ENCODE measurements around the gene DDX27. TPM values are rescaled to one million over a fixed set of nuclear protein-coding genes. Genes with fewer than 3 reads are reported as not detected.
A peak's percentile ranks its signal among the peaks of the same experiment; 100 is the strongest.
"Not testable (repeated sequence)": the region's sequence is repeated elsewhere in the genome, so short reads cannot be mapped to it uniquely, and the experiment has no call there.

DDX27 gene
- total RNA-seq: 18.2 TPM

DNA sequence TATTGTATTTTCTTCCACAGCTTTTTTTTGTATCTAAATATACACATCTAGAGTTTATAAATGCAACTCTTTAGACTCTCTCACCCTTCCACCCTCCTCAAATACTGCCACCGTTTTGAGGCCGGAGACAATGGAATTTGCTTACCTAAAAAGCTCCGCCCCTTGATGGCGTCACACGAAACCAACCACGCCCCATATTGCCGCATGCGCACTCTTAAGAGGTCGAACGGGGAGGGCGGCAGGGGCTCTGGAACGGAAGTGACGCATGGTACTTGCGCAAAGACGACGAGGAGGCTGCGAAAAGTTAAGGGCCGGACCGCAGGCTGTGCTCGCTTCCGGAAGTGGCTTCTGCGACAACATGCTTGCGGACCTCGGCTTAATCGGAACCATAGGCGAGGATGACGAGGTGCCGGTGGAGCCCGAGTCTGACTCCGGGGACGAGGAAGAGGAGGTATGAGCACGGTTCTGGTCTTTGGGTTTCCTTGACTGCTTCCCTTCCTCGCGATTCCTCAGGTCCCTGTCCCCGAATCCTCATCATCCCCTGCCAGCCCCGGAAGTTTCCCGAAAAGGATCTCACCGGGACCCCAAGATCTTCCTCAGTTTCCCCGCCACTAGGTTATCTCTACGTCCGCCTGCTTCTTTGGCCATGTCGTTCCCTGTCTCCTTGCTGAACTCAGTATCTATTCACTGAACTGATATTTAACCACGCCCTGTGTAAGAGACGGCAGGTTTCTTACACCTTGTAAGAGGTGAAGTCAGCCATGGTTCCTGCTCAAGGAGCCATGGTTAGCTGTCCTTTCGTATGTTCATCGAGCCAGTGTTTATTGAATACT is at the start of gene DDX27:
Gene DDX27, plus strand, starts transcription at position 326 of the 833 bp plus-strand sequence. Its CDS starts 33 bp downstream, at position 359.
- peak; percentile 95 for DNase-seq

DNA sequence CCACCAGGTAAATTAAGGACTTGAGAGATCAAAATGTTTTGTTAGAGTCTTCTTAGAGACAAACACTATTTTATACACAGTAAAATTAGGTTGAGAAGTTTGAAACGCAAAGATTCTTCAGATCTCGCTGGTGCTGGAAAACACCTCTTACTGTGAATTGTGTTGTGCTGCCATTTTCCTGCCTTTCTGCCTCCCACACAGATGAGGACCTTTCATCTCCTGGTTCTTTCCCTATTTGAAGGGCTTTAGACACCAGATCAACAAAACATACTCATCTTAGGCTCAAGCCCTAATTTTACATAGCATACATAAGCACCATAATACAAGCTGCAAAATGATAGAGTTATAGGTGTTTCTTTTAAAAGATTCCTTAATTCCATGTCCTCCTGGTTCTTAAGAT is 49.7 kb upstream of the DDX27 start:
- no peak for DNase-seq

- DNase-seq: no peak
These were observed 48.5 kb upstream of the DDX27 start for GRCh38 chr20:49170714-49171113.

- DNase-seq: no peak
These were observed 47.3 kb upstream of the DDX27 start for GRCh38 chr20:49171909-49172308.

- DNase-seq: no peak
These were observed 46.8 kb upstream of the DDX27 start for GRCh38 chr20:49172413-49172812.

DNA sequence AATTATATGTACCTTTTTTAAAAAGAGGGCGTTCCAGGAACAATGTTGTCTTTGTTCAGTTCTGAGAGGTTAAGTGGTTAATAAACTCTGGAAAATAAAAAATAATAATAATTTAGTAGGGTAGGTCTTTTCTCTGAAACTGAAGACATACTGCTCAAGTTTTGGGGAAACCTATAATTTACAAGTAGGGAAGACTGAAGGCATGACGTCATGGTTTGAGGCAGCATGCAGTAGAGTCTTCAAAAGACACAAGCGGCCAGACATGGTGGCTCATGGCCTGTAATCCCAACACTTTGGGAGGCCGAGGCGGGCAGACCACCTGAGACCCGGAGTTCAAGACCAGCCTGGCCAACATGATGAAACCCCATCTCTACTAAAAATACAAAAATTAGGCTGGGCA is 45.0 kb upstream of the DDX27 start:
- DNase-seq: no peak

DNA sequence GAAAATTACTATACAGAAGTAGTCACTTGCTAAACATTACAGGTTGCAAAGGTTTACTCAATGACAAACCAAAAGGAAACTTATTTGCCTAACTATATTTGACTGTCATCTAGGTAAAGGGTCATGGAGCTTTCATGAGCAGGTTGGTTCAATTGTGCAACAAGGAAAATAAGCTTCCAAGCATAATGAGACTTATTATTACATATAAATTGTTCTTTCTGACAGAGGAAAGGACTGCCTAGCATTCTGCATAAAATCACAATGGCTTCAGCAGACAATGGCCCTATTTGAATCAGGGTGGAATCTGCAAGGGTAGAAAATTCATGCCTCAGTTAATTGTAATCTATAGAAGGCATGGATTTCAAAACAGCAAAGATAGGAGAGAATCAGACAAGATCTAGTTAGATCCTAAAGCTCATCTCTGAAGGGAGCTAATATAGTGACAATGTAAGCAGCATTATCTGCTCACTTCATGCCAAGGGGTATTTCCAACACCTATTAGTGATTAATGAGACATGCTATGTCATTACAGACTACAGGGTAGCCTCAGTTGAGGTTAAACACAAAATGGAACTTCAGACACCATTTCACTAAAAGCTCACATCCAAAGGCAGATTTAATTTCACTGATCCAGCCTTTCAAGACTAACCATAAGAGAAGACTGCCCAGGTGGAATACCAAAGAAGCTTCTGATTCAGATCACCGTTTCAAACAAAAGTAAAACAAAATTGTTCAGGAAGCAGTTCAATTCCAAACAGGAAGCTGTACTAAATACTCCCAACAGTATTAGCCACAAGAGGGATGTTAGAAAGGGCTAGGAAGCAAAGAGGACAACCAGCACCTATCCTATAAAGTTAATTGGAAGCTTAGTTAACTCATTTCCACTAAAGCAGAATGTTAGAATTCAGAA is 39.6 kb upstream of the DDX27 start:
- DNase-seq: no peak

DNA sequence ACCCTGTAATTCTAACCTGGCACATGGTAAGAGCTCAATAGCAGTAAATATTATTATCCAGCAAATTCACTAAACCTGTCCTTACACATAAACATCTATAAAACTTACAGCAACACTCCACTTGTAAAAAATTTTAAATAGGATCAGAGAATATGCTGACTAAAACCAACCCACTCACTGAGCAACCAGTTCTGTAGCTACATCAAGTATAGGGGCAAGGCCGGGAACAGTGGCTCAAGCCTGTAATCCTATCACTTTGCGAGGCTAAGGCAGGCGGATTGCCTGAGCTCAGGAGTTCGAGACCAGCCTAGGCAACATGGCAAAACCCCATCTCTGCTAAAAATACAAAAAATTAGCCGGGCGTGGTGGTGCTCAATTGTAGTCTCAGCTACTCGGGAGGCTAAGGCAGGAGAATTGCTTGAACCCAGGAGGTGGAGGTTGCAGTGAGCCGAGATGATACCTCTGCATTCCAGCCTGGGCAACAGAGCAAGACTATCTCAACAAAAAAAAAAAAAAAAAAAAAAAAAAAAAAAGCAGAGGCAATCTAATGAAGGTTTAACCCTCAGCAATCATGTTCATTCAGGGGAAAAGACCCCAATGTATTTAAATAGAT is 37.8 kb upstream of the DDX27 start:
- DNase-seq: no peak

DNA sequence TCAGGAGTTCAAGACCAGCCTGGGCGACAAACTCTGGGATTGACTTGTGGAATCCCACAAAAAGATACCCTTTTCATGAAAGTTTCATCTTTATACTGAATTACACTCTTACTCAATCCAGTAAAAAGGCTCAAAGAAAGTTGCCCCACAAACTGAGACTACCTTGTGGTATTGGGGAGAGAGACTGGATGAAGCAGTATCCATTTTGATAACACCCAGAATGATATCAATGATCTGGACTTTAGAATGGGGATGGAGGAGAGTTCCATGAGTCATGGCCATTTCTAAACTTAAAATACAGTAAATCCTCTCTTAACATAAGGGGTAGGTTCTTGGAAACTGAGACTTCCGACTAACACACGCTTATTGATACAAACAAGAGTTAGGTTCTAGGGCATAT is 35.8 kb upstream of the DDX27 start:
- DNase-seq: no peak

- DNase-seq: not testable (repeated sequence)
These were observed 35.1 kb upstream of the DDX27 start for GRCh38 chr20:49184084-49184501.

DNA sequence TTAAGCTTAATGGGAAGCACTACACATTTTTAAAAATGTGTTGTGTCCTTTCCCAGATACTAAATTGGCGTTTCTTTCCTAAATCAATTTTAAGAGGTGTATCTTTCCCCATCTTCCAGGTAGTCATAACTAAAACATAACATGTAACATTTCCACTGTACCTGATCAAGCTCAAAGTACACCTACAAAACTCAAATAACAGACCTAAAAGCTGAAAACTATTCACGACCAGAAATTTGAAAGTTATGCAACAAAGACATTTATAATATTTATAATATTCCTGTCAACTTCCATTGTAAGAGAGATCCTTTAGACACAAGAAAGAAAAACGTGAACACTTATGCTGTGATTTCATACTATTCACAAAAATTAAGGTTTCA is 34.5 kb upstream of the DDX27 start:
- DNase-seq: no peak

- no peak for DNase-seq
These were observed 34.0 kb upstream of the DDX27 start for GRCh38 chr20:49185071-49185761.

DNA sequence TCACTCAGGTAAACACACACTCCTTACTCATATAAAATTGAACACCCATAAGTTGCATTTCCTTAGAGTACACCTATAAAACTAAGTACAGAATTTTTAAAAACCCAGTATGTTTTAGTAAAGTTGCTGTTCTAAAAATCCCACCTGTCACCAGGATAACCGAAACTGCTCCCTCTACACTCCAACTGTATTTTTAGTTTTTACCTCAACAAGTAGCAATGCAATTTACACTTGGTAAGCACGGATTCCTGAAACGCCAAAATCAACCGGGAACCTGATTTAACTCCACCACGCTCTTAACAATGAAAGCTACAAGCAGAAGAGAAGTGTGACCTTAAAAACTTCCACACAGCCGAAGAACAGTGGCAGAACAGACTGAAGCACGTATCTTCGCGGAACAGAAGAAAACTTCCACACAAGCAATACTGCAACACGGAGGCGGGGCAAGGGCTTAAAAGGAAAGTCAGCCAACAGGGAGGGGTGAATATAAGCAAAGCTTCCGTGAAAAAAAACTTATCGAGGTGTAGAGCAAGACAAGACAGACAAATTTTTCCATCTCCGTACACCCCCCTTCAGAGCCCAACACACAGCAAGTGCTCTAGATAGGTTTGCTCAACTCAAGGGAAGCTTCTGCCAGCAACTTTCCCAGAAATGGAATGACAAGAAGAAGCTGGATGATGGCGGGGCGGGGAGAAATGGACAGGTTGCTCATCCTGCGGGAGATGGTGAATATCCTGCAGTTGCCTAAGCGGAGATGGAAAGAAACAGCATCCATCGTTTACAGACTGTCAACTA is 32.5 kb upstream of the DDX27 start:
- no peak for DNase-seq

GRCh38 chr20:49187330-49187850 is 31.8 kb upstream of the DDX27 start:
- no peak for DNase-seq

DNA sequence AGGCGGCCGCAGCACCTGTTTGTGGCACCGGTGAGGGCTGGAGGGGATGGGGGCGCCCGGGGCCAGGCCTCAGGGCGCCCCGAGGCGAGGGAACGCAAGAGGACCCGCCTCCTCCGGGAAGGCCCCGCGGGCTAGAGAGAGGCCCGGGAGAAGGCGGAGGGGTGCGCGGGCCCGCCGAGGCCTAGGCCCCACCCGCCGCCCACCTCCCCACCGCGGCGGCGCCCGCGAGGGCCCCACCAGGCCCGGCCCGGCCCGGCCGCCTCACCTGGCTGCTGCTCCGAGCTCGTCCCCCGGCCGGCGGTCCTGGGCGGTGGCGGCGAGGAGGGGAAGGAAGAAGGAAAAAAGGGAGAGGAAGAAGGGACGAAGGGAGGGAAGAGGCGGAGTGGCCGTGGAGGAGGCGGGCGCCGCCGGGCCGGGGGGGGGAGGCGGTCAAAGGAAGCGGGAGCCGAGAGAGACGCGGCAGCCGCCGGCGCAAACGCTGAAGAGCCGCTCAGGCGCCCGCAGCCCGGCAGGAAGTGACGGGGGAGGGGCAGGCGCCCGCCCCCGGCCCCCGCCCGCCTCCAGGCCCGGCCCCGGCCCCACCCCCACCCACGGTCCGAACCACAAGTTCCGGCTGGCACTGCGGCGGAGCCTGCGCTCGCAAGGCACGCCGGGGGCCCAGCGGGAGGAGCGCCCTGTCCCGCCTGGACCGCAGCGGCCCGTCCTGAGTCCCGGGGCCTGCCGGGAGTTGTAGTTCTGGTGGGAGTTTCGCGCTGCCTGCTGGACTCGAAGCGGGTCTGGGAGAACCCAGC is 31.2 kb upstream of the DDX27 start, which contains the start of gene STAU1:
Gene STAU1, minus strand, starts transcription at position 484 of the 791 bp plus-strand sequence. CDS start 22,133 bp downstream, outside the sequence.
- peak; percentile 96 for DNase-seq

DNA sequence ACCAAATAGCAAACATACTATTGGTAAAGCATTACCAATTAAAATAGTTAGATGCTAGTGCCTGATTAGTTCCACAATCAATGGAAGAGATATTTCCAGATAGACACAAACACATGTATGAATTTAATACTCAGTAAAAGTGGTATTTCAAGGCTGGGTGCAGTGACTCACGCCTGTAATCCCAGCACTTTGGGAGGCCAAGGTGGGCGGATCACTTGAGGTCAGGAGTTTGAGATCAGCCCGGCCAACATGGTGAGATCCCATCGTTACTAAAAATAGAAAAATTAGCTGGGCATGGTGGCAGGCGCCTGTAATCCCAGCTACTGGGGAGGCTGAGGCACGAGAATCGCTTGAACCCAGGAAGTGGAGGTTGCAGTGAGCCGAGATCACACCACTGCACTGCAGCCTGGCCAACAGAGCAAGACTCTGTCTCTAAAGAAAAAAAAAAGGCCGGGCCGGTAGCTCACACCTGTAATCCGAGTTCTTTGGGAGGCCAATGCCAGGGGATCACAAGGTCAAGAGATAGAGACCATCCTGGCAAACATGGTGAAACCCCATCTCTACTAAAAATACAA is 26.2 kb upstream of the DDX27 start:
- DNase-seq: not testable (repeated sequence)

DNA sequence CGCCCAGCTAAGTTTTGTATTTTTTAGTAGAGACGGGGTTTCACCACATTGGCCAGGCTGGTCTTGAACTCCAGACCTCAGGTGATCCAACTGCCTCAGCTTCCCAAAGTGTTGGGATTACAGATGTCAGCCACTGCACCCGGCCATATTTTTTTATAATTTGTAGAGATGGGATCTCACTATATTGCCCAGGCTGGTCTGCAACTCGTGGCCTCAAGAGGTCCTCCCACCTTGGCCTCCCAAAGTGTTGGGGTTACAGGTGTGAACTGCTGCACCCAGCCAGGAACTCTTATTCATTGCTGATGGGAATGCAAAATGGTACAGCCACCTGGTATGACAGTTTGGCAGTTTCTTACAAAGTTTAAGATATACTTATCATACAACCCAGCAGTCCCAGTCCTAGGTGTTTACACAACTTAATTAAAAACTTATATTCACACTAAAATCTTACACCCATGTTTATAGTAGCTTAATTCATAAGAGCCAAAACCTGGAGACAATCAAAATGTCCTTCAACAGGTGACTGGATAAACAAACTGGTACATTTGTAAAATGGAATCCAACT is 19.4 kb upstream of the DDX27 start:
- no peak for DNase-seq

GRCh38 chr20:49203011-49203410 is 16.2 kb upstream of the DDX27 start:
- DNase-seq: no peak

DNA sequence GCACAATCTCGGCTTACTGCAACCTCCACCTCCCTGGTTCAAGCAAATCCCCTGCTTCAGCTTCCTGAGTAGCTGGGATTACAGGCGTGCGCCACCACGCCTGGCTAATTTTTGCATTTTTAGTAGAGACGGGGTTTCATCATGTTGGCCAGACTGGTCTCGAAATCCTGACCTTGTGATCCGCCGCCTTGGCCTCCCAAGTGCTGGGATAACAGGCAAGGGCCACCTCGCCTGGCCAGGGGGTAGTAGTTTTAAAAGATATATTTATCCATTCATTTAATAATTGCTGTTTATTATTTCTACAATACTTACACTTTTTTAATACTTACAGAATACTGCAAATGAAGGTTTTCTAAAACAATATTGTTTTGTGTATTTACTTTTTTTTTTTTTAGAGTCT is 15.5 kb upstream of the DDX27 start:
- DNase-seq: no peak

Data from occipital lobe (tissue), 2 donors.